Astrocyte (in vitro differentiated cells and primary cell): ENCODE data around the gene DOCK10. TPM values are rescaled to one million over a fixed set of nuclear protein-coding genes. Genes with fewer than 3 reads are reported as not detected.

Experiments
- DNase-seq: peaks from one replicate; pipeline ENCODE4 v3.0.0-alpha.2; 2010; ENCODE audit warnings: low read depth
- FAIRE-seq: peaks from 2 replicates; lab custom pipeline; 2011; peaks lifted over from hg19 to GRCh38; lab: Jason Lieb, UNC
- H2AFZ ChIP-seq: 2 replicates; pipeline ENCODE4 v1.6.0; 2012; ENCODE audit warnings: low read depth, low read length, inconsistent platforms
- H3K27ac ChIP-seq: 2 replicates; pipeline ENCODE4 v1.5.1; 2011; ENCODE audit warnings: low read depth, low read length, inconsistent platforms
- H3K27me3 ChIP-seq: 2 replicates; pipeline ENCODE4 v1.6.0; 2011; ENCODE audit warnings: low read length, inconsistent platforms; ENCODE audit not compliant: insufficient read depth
- H3K36me3 ChIP-seq: 2 replicates; pipeline ENCODE4 v1.5.1; 2011; ENCODE audit warnings: low read length, inconsistent platforms; ENCODE audit not compliant: insufficient read depth
- H3K4me1 ChIP-seq: 2 replicates; pipeline ENCODE4 v1.5.1; 2011; ENCODE audit warnings: low read length, inconsistent platforms; ENCODE audit not compliant: insufficient read depth
- H3K4me2 ChIP-seq: 2 replicates; pipeline ENCODE4 v1.6.0; 2012; ENCODE audit warnings: low read length, inconsistent platforms
- H3K4me3 ChIP-seq: 2 replicates; pipeline ENCODE4 v1.5.1; 2011; ENCODE audit warnings: low read depth, mild to moderate bottlenecking, low read length, inconsistent platforms; ENCODE audit not compliant: insufficient read depth
- H3K79me2 ChIP-seq: 2 replicates; pipeline ENCODE4 v1.6.0; 2012; ENCODE audit warnings: mild to moderate bottlenecking, low read length, inconsistent platforms; ENCODE audit not compliant: insufficient read depth
- H3K9ac ChIP-seq: 2 replicates; pipeline ENCODE4 v1.6.0; 2012; ENCODE audit warnings: mild to moderate bottlenecking, low read length, inconsistent platforms
- H3K9me3 ChIP-seq: 2 replicates; pipeline ENCODE4 v1.5.1; 2012; ENCODE audit warnings: low read depth, mild to moderate bottlenecking, low read length, inconsistent platforms; ENCODE audit not compliant: insufficient read depth
- H4K20me1 ChIP-seq: 2 replicates; pipeline ENCODE4 v1.6.0; 2012; ENCODE audit warnings: low read length, inconsistent platforms; ENCODE audit not compliant: insufficient read depth
- H3K27ac Mint-ChIP-seq: one replicate; pipeline ENCODE4 v1.8.0; 2021; ENCODE audit warnings: mild to moderate bottlenecking, mixed read lengths; ENCODE audit not compliant: unreplicated experiment
- H3K27me3 Mint-ChIP-seq: one replicate; pipeline ENCODE4 v1.8.0; 2021; ENCODE audit warnings: low read depth, mixed read lengths; ENCODE audit not compliant: unreplicated experiment
- H3K36me3 Mint-ChIP-seq: one replicate; pipeline ENCODE4 v1.8.0; 2021; ENCODE audit warnings: low read depth, mixed read lengths; ENCODE audit not compliant: unreplicated experiment
- H3K4me1 Mint-ChIP-seq: one replicate; pipeline ENCODE4 v1.8.0; 2021; ENCODE audit warnings: low read depth, mixed read lengths; ENCODE audit not compliant: unreplicated experiment
- H3K4me3 Mint-ChIP-seq: one replicate; pipeline ENCODE4 v1.8.0; 2021; ENCODE audit warnings: mild to moderate bottlenecking, moderate library complexity, mixed read lengths; ENCODE audit not compliant: unreplicated experiment
- H3K9me3 Mint-ChIP-seq: one replicate; pipeline ENCODE4 v1.8.0; 2021; ENCODE audit warnings: mild to moderate bottlenecking, mixed read lengths; ENCODE audit not compliant: unreplicated experiment
- EZH2 ChIP-seq: IDR thresholded peaks from 2 replicates; pipeline ENCODE4 v1.6.1; 2012; ENCODE audit warnings: mild to moderate bottlenecking, low read length, inconsistent platforms; ENCODE audit not compliant: insufficient read depth
- total RNA-seq: library from RNA; stranded (reverse); gene quantifications from 2 replicates; pipeline ENCODE4 v1.2.1, GENCODE V29; 2021
- TF ChIP-seq, protein P1 (sequence below): IDR thresholded peaks from 2 replicates; pipeline ENCODE4 v1.5.1; 2011; ENCODE audit warnings: low read depth, mild to moderate bottlenecking, inconsistent platforms, low read length, moderate library complexity; ENCODE audit not compliant: insufficient read depth

DOCK10 gene
- total RNA-seq, 1 donor from 2014 or later: 7.7 TPM

DNA sequence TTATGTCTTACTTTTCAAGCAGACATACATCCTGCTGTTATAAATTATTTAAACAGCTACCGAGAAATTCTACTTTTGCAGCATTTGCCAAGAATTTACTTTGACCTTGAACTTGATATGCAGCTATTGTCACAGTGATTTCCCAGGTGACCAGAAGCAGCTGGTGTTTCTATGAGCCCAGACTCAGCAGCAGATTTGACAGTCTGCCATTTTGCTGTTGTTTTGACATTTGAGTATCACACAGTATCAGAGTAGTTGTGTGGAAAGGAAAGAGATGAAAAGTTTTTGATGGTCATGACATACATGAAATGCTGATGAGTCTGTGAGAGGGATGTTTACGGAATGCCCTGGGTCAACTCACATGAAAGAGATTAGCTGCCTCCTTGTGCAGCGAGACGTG lies 319.5 kb downstream of the DOCK10 start:
- no peaks in the 10 kb centered on the region for H3K36me3 Mint-ChIP-seq
- no peaks in the 10 kb centered on the region for H3K4me1 ChIP-seq
- H3K9ac ChIP-seq: no peak overlapping the region
- H3K36me3 ChIP-seq: no peaks in the 10 kb centered on the region
- H3K4me3 Mint-ChIP-seq: no peak overlapping the region
- H3K27me3 Mint-ChIP-seq: no peaks in the 10 kb centered on the region
- H2AFZ ChIP-seq: no peak overlapping the region
- FAIRE-seq (no peak), DNase-seq (no peak)
- peaks cover 3% of the 10 kb centered on the region for H3K9me3 Mint-ChIP-seq
- peaks cover 14% of the 10 kb centered on the region for H3K4me1 Mint-ChIP-seq
- H3K27ac Mint-ChIP-seq: peak overlapping the region; percentile 75
- no peak for TF ChIP-seq EZH2
- TF ChIP-seq, protein P1, sequence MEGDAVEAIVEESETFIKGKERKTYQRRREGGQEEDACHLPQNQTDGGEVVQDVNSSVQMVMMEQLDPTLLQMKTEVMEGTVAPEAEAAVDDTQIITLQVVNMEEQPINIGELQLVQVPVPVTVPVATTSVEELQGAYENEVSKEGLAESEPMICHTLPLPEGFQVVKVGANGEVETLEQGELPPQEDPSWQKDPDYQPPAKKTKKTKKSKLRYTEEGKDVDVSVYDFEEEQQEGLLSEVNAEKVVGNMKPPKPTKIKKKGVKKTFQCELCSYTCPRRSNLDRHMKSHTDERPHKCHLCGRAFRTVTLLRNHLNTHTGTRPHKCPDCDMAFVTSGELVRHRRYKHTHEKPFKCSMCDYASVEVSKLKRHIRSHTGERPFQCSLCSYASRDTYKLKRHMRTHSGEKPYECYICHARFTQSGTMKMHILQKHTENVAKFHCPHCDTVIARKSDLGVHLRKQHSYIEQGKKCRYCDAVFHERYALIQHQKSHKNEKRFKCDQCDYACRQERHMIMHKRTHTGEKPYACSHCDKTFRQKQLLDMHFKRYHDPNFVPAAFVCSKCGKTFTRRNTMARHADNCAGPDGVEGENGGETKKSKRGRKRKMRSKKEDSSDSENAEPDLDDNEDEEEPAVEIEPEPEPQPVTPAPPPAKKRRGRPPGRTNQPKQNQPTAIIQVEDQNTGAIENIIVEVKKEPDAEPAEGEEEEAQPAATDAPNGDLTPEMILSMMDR: no peak
- no peak overlapping the region for H3K27ac ChIP-seq
- no peak overlapping the region for H3K4me2 ChIP-seq
- no peaks in the 10 kb centered on the region for H3K9me3 ChIP-seq
- H3K4me3 ChIP-seq: no peak overlapping the region
- H3K27me3 ChIP-seq: no peaks in the 10 kb centered on the region
- H3K79me2 ChIP-seq: no peaks in the 10 kb centered on the region
- H4K20me1 ChIP-seq: no peaks in the 10 kb centered on the region

DNA sequence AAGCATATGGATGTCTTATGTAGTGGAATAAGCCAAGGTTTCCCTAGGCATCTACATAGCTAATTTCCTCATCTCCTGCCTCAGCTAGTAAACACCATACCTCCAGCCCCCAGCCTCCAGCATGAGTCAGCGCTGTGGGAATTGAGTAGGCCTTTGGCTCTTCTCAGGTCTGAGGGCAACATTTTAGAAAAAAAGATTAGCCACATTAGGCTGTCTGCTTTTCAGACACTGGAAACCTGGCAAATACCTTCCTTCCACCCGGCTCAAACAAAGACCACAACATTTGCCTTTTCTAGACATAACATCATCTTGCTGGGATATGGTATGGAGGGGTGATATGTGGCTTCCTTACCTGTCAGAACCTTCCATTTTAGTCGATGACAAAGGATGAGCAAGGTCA lies 320.0 kb downstream of the DOCK10 start:
- H3K4me2 ChIP-seq: no peak overlapping the region
- no peaks in the 10 kb centered on the region for H3K9me3 ChIP-seq
- Mint-ChIP-seq H3K27me3 (no peaks in the 10 kb centered on the region), H3K9me3 (peaks cover 3% of the 10 kb centered on the region), H3K4me1 (peaks cover 14% of the 10 kb centered on the region), H3K4me3 (no peak overlapping the region), H3K36me3 (no peaks in the 10 kb centered on the region), H3K27ac (peak overlapping the region; percentile 75)
- H4K20me1 ChIP-seq: no peaks in the 10 kb centered on the region
- TF ChIP-seq EZH2: no peak
- TF ChIP-seq, protein P1: no peak
- H3K79me2 ChIP-seq: no peaks in the 10 kb centered on the region
- H3K27ac ChIP-seq: no peak overlapping the region
- H3K4me3 ChIP-seq: no peak overlapping the region
- H3K27me3 ChIP-seq: no peaks in the 10 kb centered on the region
- no peaks in the 10 kb centered on the region for H3K4me1 ChIP-seq
- FAIRE-seq (no peak), DNase-seq (peak; percentile 77)
- no peak overlapping the region for H3K9ac ChIP-seq
- H2AFZ ChIP-seq: no peak overlapping the region
- H3K36me3 ChIP-seq: no peaks in the 10 kb centered on the region

DNA sequence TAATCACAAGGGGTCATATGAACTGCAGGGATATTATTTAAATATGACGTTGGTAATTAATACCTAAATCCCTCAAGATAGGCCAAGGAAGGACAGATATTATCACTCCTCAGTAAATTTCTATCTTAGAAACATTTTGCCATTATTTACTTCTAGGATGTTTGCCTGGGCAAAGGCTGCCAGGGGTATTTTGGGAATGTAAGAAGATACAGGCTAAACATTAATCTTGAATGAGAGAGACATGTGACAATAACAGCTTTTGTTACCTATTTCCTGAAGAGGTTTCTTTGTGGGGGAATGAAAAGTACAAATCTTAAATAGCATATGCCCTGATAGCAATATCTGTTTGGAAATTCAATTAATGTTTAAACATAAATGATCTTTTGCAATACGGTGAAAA lies 325.3 kb downstream of the DOCK10 start:
- Mint-ChIP-seq H3K27ac (no peak overlapping the region), H3K36me3 (no peaks in the 10 kb centered on the region), H3K4me1 (peaks cover 2% of the 10 kb centered on the region), H3K9me3 (peaks cover 2% of the 10 kb centered on the region), H3K4me3 (no peak overlapping the region), H3K27me3 (no peaks in the 10 kb centered on the region)
- Histone ChIP-seq H2AFZ (no peak overlapping the region), H3K27me3 (no peaks in the 10 kb centered on the region), H3K9ac (no peak overlapping the region), H3K9me3 (no peaks in the 10 kb centered on the region), H3K36me3 (no peaks in the 10 kb centered on the region), H3K4me2 (no peak overlapping the region), H3K27ac (no peak overlapping the region), H3K4me3 (no peak overlapping the region), H4K20me1 (no peaks in the 10 kb centered on the region), H3K4me1 (no peaks in the 10 kb centered on the region), H3K79me2 (no peaks in the 10 kb centered on the region)
- TF ChIP-seq, protein P1: no peak
- no peak for TF ChIP-seq EZH2
- FAIRE-seq: no peak
- DNase-seq: no peak
